ENCODE results near the gene BTBD9.

BTBD9 gene

DNA sequence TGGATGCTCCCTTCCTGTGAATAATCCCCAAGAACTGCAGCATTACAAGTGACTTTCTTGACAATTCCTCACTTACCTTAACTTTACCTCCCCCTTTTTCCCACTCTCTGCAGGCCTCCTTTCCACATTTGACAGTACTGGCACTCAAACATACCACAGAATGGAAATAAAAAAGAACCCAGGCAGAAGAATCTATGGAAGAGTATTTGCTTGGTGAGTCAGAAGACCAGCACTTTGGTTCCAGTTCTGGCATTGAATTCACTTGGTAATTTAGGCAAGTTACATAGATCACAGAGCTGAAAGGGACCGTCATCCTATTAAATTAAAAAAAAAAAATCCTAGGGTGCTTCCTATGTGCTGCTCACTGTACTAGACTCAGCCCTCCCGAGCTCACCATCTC, 55.0 kb downstream of the BTBD9 start (continued):
- TF ChIP-seq ZNF70 (CRISPR knock-in tag; IDR thresholded peaks at IDR 0.05) (no peak), ARNTL (CRISPR knock-in tag; IDR thresholded peaks at IDR 0.05; ENCODE audit: borderline replicate concordance, low read depth) (no peak), BACH2 (CRISPR knock-in tag; IDR thresholded peaks at IDR 0.05; ENCODE audit: borderline replicate concordance) (no peak), ISL1 (CRISPR knock-in tag; IDR thresholded peaks at IDR 0.05) (no peak), SNAI2 (CRISPR knock-in tag; IDR thresholded peaks at IDR 0.05) (no peak), ZNF565 (CRISPR knock-in tag; conservative IDR thresholded peaks at IDR 0.05; ENCODE audit: low read depth) (no peak)

DNA sequence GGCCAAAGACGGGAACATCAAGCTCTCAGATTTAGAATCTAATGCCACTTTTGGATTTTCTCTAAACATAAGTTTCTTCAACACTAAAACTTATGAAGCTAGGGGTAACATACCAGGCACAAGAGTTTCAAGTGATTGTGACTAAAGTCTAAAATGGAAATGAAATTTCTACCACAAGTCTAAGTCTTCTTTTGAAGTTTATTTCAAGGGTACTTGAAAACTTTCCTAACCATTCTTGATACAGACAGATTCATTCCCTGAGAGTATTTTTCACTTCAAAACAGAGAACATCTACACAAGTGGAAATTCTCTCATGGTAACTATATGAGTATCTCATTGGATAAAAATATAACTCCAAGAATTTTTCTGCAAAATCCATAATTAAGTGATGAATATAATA, 56.2 kb downstream of the BTBD9 start:
- TF ChIP-seq GLIS3 (CRISPR knock-in tag; IDR thresholded peaks at IDR 0.05) (no peak), OSR1 (CRISPR knock-in tag; IDR thresholded peaks at IDR 0.05) (no peak), TCF4 (CRISPR knock-in tag; IDR thresholded peaks at IDR 0.05; ENCODE audit: borderline replicate concordance) (no peak), TOX (CRISPR knock-in tag; IDR thresholded peaks at IDR 0.05; ENCODE audit: borderline replicate concordance) (no peak)
- TF ChIP-seq, protein P1, sequence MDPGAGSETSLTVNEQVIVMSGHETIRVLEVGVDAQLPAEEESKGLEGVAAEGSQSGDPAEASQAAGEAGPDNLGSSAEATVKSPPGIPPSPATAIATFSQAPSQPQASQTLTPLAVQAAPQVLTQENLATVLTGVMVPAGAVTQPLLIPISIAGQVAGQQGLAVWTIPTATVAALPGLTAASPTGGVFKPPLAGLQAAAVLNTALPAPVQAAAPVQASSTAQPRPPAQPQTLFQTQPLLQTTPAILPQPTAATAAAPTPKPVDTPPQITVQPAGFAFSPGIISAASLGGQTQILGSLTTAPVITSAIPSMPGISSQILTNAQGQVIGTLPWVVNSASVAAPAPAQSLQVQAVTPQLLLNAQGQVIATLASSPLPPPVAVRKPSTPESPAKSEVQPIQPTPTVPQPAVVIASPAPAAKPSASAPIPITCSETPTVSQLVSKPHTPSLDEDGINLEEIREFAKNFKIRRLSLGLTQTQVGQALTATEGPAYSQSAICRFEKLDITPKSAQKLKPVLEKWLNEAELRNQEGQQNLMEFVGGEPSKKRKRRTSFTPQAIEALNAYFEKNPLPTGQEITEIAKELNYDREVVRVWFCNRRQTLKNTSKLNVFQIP (CRISPR knock-in tag; IDR thresholded peaks at IDR 0.05; ENCODE audit: borderline replicate concordance, low read depth) = no peak
- no peak for ATAC-seq

DNA sequence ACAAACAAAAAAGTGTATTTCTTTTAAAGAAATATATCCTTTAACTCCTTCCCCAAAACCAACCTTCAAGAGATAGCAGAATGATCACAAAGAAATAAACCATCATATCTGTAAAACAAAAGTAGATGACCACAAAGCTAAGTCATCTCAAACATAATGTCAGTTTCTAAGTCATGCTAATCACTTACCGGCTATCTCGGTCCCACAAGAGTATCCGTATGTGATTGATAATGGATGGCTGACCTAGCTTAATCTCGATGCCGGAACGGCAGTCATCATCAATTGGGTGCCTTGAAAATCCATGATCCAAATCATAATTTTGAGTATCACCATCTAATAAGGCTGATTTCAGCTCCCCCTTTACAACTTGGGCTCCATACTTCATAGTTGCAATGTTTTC, 59.7 kb downstream of the BTBD9 start:
- TF ChIP-seq GLIS3 (CRISPR knock-in tag; IDR thresholded peaks at IDR 0.05) (no peak), CSDC2 (CRISPR knock-in tag; IDR thresholded peaks at IDR 0.05) (no peak), ZC3H10 (CRISPR knock-in tag; IDR thresholded peaks at IDR 0.05) (no peak), SNAI2 (CRISPR knock-in tag; IDR thresholded peaks at IDR 0.05) (no peak), ISL1 (CRISPR knock-in tag; IDR thresholded peaks at IDR 0.05) (no peak), ZNF70 (CRISPR knock-in tag; IDR thresholded peaks at IDR 0.05) (no peak)
- TF ChIP-seq, protein P2, sequence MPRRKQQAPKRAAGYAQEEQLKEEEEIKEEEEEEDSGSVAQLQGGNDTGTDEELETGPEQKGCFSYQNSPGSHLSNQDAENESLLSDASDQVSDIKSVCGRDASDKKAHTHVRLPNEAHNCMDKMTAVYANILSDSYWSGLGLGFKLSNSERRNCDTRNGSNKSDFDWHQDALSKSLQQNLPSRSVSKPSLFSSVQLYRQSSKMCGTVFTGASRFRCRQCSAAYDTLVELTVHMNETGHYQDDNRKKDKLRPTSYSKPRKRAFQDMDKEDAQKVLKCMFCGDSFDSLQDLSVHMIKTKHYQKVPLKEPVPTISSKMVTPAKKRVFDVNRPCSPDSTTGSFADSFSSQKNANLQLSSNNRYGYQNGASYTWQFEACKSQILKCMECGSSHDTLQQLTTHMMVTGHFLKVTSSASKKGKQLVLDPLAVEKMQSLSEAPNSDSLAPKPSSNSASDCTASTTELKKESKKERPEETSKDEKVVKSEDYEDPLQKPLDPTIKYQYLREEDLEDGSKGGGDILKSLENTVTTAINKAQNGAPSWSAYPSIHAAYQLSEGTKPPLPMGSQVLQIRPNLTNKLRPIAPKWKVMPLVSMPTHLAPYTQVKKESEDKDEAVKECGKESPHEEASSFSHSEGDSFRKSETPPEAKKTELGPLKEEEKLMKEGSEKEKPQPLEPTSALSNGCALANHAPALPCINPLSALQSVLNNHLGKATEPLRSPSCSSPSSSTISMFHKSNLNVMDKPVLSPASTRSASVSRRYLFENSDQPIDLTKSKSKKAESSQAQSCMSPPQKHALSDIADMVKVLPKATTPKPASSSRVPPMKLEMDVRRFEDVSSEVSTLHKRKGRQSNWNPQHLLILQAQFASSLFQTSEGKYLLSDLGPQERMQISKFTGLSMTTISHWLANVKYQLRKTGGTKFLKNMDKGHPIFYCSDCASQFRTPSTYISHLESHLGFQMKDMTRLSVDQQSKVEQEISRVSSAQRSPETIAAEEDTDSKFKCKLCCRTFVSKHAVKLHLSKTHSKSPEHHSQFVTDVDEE (CRISPR knock-in tag; IDR thresholded peaks at IDR 0.05) = no peak
- TF ChIP-seq, protein P1 (CRISPR knock-in tag; IDR thresholded peaks at IDR 0.05; ENCODE audit: borderline replicate concordance, low read depth) = no peak
- no peak for ATAC-seq

DNA sequence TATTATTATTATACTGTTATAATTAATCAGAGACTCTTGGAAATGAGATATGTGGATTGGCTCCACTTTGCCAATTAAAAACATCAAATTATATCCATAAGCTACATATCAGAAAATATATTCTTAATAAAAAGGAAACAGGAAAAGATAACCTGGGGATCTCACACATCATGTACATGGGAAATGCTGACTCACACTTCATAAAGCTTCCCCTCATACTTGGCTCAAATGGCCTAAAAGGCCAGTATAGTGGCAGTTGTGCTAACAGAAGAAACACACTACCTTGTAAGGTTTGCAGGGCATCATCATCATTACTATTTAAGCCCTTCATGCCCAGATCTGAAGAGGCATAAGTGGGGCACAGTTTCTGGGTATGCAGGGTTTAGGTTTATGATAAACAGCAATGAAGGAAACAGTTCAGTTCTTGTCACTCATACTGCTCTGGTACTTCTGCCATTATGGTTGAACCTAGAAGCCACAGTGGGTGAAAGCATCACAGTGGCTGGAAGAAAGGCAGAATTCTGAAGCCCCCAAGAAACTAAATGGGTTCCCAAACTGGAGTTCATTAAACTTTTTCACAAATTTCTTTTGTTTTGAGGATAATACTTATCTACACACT, 60.6 kb downstream of the BTBD9 start:
- TF ChIP-seq ZNF70 (CRISPR knock-in tag; IDR thresholded peaks at IDR 0.05) = no peak
- no peak for TF ChIP-seq ARNTL (CRISPR knock-in tag; IDR thresholded peaks at IDR 0.05; ENCODE audit: borderline replicate concordance, low read depth)
- no peak for TF ChIP-seq ZFP30 (CRISPR knock-in tag; IDR thresholded peaks at IDR 0.05)
- TF ChIP-seq OSR1 (CRISPR knock-in tag; IDR thresholded peaks at IDR 0.05) = no peak
- TF ChIP-seq CSDC2 (CRISPR knock-in tag; IDR thresholded peaks at IDR 0.05) = no peak
- no peak for TF ChIP-seq TCF4 (CRISPR knock-in tag; IDR thresholded peaks at IDR 0.05; ENCODE audit: borderline replicate concordance)
- no peak for TF ChIP-seq RARB (CRISPR knock-in tag; IDR thresholded peaks at IDR 0.05)
- TF ChIP-seq, protein P3, sequence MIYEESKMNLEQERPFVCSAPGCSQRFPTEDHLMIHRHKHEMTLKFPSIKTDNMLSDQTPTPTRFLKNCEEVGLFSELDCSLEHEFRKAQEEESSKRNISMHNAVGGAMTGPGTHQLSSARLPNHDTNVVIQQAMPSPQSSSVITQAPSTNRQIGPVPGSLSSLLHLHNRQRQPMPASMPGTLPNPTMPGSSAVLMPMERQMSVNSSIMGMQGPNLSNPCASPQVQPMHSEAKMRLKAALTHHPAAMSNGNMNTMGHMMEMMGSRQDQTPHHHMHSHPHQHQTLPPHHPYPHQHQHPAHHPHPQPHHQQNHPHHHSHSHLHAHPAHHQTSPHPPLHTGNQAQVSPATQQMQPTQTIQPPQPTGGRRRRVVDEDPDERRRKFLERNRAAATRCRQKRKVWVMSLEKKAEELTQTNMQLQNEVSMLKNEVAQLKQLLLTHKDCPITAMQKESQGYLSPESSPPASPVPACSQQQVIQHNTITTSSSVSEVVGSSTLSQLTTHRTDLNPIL (CRISPR knock-in tag; IDR thresholded peaks at IDR 0.05; ENCODE audit: low read depth) = no peak
- TF ChIP-seq, protein P2 (CRISPR knock-in tag; IDR thresholded peaks at IDR 0.05) = no peak
- TF ChIP-seq, protein P1 (CRISPR knock-in tag; IDR thresholded peaks at IDR 0.05; ENCODE audit: borderline replicate concordance, low read depth) = no peak
- no peak for TF ChIP-seq ZNF8 (CRISPR knock-in tag; IDR thresholded peaks at IDR 0.05)
- no peak for TF ChIP-seq ZC3H10 (CRISPR knock-in tag; IDR thresholded peaks at IDR 0.05)
- TF ChIP-seq BACH2 (CRISPR knock-in tag; IDR thresholded peaks at IDR 0.05; ENCODE audit: borderline replicate concordance) = no peak
- TF ChIP-seq GLIS3 (CRISPR knock-in tag; IDR thresholded peaks at IDR 0.05) = no peak
- no peak for TF ChIP-seq PPARA (CRISPR knock-in tag; IDR thresholded peaks at IDR 0.05; ENCODE audit: borderline replicate concordance)
- TF ChIP-seq ESRRG (CRISPR knock-in tag; IDR thresholded peaks at IDR 0.05) = no peak
- no peak for ATAC-seq
